Uterus (tissue), 2 donors: ENCODE measurements around the gene IL37.

Experiments used
- POLR2A ChIP-seq, 2 donors: fragments of 450-650 bp; IDR thresholded peaks; one replicate each; pipeline ENCODE4 v1.6.1; 2016; ENCODE audit warnings: antibody characterized with exemption in 2 of 2, mild to moderate bottlenecking in 1 of 2, moderate library complexity in 1 of 2
- TF ChIP-seq, protein P1 (sequence below), 4 experiments: fragments of 200-600 bp in 2 of 4; fragments of 450-650 bp in 2 of 4; sonication (generic) in 2 of 4; IDR thresholded peaks; one replicate each; pipeline ENCODE4 v1.5.1; 2016 to 2019; ENCODE audit warnings: antibody characterized with exemption in 4 of 4, mild to moderate bottlenecking in 2 of 4, moderate library complexity in 1 of 4

- TF ChIP-seq, protein P1, sequence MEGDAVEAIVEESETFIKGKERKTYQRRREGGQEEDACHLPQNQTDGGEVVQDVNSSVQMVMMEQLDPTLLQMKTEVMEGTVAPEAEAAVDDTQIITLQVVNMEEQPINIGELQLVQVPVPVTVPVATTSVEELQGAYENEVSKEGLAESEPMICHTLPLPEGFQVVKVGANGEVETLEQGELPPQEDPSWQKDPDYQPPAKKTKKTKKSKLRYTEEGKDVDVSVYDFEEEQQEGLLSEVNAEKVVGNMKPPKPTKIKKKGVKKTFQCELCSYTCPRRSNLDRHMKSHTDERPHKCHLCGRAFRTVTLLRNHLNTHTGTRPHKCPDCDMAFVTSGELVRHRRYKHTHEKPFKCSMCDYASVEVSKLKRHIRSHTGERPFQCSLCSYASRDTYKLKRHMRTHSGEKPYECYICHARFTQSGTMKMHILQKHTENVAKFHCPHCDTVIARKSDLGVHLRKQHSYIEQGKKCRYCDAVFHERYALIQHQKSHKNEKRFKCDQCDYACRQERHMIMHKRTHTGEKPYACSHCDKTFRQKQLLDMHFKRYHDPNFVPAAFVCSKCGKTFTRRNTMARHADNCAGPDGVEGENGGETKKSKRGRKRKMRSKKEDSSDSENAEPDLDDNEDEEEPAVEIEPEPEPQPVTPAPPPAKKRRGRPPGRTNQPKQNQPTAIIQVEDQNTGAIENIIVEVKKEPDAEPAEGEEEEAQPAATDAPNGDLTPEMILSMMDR (IDR thresholded peaks at IDR 0.05) = no peak
- no peak for TF ChIP-seq POLR2A (IDR thresholded peaks at IDR 0.05)
These were observed 22.8 kb upstream of the IL37 start for GRCh38 chr2:112887964-112888749.
